Medulla oblongata (tissue), 1 donor: ENCODE data around the gene HTR7.

Experiments used
- DNase-seq: peaks from one replicate; pipeline ENCODE4 v3.0.0-alpha.2; 2015; ENCODE audit errors: extremely low spot score

Gene HTR7

GRCh38 chr10:90740265-90740664 is 117.6 kb downstream of the HTR7 start:
- DNase-seq: no peak

GRCh38 chr10:90738885-90739284 is 119.0 kb downstream of the HTR7 start:
- no peak for DNase-seq

- DNase-seq: no peak
Observed at GRCh38 chr10:90734415-90734814, 123.4 kb downstream of the HTR7 start.

DNA sequence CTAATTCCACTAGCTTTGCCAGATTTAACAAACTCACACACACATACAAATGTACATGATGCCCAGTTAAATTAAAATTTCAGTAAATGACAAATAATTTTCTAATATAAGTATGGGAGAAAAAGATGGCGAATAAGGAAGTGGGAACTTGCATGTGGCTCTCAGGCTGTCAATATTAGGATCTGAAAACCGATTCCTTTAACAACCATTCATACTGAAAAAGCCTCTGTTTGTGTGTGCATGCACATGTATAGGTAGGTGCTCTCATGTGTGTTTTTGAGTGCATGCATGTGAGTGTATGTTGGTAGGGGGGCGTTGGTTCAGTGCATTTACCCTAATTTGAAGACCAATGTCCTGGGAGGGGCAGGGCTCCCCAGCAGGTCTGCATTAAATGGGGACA is 125.3 kb downstream of the HTR7 start:
- DNase-seq: no peak

- peak; percentile 16 for DNase-seq
Observed at GRCh38 chr10:90723416-90724068, 134.3 kb downstream of the HTR7 start.

DNA sequence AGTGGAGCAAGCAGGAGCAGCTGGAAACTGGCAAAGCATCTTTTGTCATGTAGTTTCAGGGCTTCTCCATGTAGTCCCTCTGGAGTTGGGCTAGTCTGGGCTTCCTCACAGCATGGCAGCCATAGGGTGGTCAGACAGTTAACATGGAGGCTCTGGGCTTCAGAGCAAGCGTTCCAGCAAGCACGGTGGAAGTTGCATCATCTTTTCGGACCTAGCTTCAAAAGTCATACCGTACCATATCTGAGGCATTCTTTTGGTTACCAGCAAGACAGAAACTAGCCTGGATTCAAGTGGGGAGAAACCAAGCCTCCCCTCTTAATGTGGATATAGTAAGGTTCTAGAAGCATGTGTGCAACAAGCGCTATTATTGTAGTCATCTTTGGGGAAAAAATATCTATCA is 135.0 kb downstream of the HTR7 start:
- DNase-seq: no peak

DNA sequence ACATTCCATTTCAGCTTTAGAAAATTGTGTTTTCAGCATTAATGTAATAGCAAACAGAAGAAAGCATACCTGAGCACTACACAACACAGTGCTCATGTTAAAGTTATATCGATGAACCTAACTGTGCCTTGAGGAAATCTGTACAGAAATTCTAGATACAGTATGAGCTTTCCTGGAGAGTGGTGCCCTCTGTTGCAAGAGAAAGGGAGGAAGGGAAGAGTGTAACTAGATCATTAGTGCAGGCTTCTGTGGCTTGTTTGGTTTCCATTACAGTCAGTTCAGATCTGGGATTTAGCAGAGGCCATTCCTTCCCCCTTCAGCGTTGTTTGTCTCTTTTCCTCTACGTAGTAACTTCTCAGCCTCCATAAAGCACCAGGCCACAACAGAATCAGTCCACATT is 139.7 kb downstream of the HTR7 start:
- no peak for DNase-seq

DNA sequence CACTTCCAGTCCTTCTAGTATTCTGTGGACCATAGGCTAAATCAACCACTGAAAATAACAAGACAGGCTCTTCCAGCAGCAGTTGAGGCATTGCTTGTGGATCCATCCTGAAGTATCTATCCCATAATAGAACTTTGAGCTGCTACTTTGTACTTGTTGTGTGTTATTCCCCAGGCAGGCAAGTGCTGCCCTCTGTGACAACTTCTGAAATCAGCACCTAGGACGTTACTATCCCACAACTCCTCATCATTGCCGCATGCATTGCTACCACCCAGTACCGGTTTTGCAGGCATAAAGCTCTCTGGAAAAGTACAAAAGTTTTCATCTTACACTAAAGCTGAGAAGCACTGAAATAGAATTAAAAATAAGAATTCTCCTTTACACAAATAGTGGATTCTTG is 145.3 kb downstream of the HTR7 start:
- DNase-seq: no peak

GRCh38 chr10:90709727-90710126 is 148.1 kb downstream of the HTR7 start:
- no peak for DNase-seq

- no peak for DNase-seq
Observed at GRCh38 chr10:90707657-90708056, 150.2 kb downstream of the HTR7 start.

- DNase-seq: no peak
Observed at GRCh38 chr10:90701428-90701827, 156.4 kb downstream of the HTR7 start.

DNA sequence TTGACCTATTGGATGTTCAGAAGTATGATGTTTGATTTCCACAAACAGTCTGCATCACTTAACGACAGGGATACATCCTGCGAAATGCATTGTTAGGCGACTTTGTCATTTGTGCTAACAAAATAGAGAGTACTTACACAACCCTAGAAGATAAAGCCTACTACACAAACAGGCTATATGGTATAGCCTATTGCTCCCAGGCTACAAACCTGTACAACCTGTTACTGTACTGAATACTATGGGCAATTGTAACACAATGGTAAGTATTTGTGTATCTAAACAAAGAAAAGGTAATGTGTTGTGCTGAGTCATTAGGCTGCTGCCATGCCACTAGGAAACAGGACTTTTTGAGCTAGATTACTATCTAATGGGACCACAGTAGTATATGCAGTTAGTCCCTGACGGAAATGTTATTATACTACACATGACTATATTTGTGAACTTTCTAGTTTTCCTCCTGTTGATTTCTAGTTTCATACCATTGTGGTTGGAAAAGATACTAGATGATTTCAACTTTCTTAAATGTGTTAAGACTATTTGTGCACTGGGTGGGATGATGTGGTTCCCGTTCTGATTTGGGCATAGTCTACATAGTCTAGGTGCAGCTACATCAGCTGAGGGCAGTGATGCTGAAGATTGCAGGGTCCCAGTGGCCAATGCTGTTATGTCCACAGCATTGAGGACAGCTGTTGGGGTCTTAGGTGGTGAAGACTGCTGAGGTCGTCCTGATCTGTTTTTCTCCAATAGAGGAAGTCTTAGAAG is 161.7 kb downstream of the HTR7 start:
- no peak for DNase-seq
